Subcutaneous abdominal adipose tissue (tissue), 5 donors: Measurements from ENCODE around the gene KNG1.
A peak's percentile ranks its signal among the peaks of the same experiment; 100 is the strongest.

Source experiments
- H3K27ac ChIP-seq: one replicate; pipeline ENCODE4 v1.7.0; 2013; ENCODE audit warnings: low read depth, mild to moderate bottlenecking, inconsistent platforms, low read length, moderate library complexity
- H3K27me3 ChIP-seq, 5 donors: one replicate each; pipeline ENCODE4 v1.7.0; 2013; ENCODE audit warnings: low read length in 5 of 5, inconsistent platforms in 1 of 5; ENCODE audit not compliant: control insufficient read depth in 5 of 5, insufficient read depth in 4 of 5
- H3K36me3 ChIP-seq, 5 donors: one replicate each; pipeline ENCODE4 v1.7.0; 2013; ENCODE audit warnings: low read length in 5 of 5; ENCODE audit not compliant: control insufficient read depth in 5 of 5, insufficient read depth in 5 of 5
- H3K4me1 ChIP-seq, 5 donors: one replicate each; pipeline ENCODE4 v1.7.0; 2013; ENCODE audit warnings: low read length in 5 of 5, mild to moderate bottlenecking in 3 of 5, moderate library complexity in 1 of 5; ENCODE audit not compliant: control insufficient read depth in 5 of 5, insufficient read depth in 5 of 5
- H3K4me3 ChIP-seq, 5 donors: one replicate each; pipeline ENCODE4 v1.7.0; 2013; ENCODE audit warnings: low read length in 5 of 5, low read depth in 1 of 5
- H3K9ac ChIP-seq, 5 donors: one replicate each; pipeline ENCODE4 v1.7.0; 2013; ENCODE audit warnings: low read length in 5 of 5, mild to moderate bottlenecking in 4 of 5, moderate library complexity in 3 of 5
- H3K9me3 ChIP-seq, 5 donors: one replicate each; pipeline ENCODE4 v1.7.0; 2013; ENCODE audit warnings: low read length in 5 of 5; ENCODE audit not compliant: control insufficient read depth in 5 of 5
- donor health status: healthy.
- donor health status: healthy.
- donor health status: healthy.
- donor health status: healthy.
- donor health status: healthy.

KNG1 gene

GRCh38 chr3:186785495-186786018 lies 68.4 kb downstream of the KNG1 start:
- Histone ChIP-seq H3K4me1 (peaks cover 10 to 51% (median 49%) of the 10 kb centered on the region in 5 donors), H3K36me3 (peaks cover 54 to 61% (median 59%) of the 10 kb centered on the region in 5 donors), H3K4me3 (peak overlapping the region; percentile 83 to 100 (median 100)), H3K9me3 (no peaks in the 10 kb centered on the region), H3K9ac (peak overlapping the region; percentile 19 to 100 (median 100)), H3K27ac (peak overlapping the region; percentile 100), H3K27me3 (no peaks in the 10 kb centered on the region)

GRCh38 chr3:186786922-186787321 lies 69.8 kb downstream of the KNG1 start:
- Histone ChIP-seq H3K9me3 (no peaks in the 10 kb centered on the region), H3K9ac (peak overlapping the region in 2 of 5 donors; percentile 7 to 22), H3K27me3 (no peaks in the 10 kb centered on the region), H3K36me3 (peaks cover 54 to 62% (median 61%) of the 10 kb centered on the region in 5 donors), H3K4me3 (peak overlapping the region in 2 of 5 donors; percentile 19 to 97), H3K27ac (peak overlapping the region; percentile 1), H3K4me1 (peaks cover 10 to 51% (median 49%) of the 10 kb centered on the region in 5 donors)

- Histone ChIP-seq H3K36me3 (peaks cover 54 to 68% (median 64%) of the 10 kb centered on the region in 5 donors), H3K9ac (no peak overlapping the region), H3K9me3 (no peaks in the 10 kb centered on the region), H3K4me3 (no peak overlapping the region), H3K4me1 (peaks cover 10 to 44% (median 42%) of the 10 kb centered on the region in 5 donors), H3K27me3 (no peaks in the 10 kb centered on the region), H3K27ac (peak overlapping the region; percentile 1)
Observed at GRCh38 chr3:186787642-186788481, 70.7 kb downstream of the KNG1 start.

- H3K27me3 ChIP-seq, result no peaks in the 10 kb centered on the region
- H3K4me3 ChIP-seq, result no peak overlapping the region
- H3K36me3 ChIP-seq, result peaks cover 54 to 73% (median 65%) of the 10 kb centered on the region in 5 donors
Observed at GRCh38 chr3:186788482-186789370, 71.6 kb downstream of the KNG1 start.

GRCh38 chr3:186789554-186790260 lies 72.5 kb downstream of the KNG1 start:
- Histone ChIP-seq H3K27ac (no peak overlapping the region), H3K9ac (no peak overlapping the region), H3K9me3 (no peaks in the 10 kb centered on the region), H3K36me3 (peaks cover 58 to 76% (median 64%) of the 10 kb centered on the region in 5 donors), H3K27me3 (no peaks in the 10 kb centered on the region), H3K4me1 (peaks cover 6 to 39% (median 33%) of the 10 kb centered on the region in 5 donors), H3K4me3 (no peak overlapping the region)

More at GRCh38 chr3:186788482-186789370, 71.6 kb downstream of the KNG1 start:
- Histone ChIP-seq H3K9me3 (no peaks in the 10 kb centered on the region), H3K27ac (no peak overlapping the region), H3K9ac (no peak overlapping the region), H3K4me1 (peaks cover 7 to 44% (median 41%) of the 10 kb centered on the region in 5 donors)

- Histone ChIP-seq H3K9ac (no peak overlapping the region), H3K4me3 (no peak overlapping the region), H3K36me3 (peaks cover 51 to 69% (median 57%) of the 10 kb centered on the region in 5 donors), H3K4me1 (peaks cover 6 to 32% (median 26%) of the 10 kb centered on the region in 5 donors), H3K9me3 (no peaks in the 10 kb centered on the region), H3K27me3 (no peaks in the 10 kb centered on the region), H3K27ac (peak overlapping the region; percentile 6)
Observed at GRCh38 chr3:186790261-186790981, 73.3 kb downstream of the KNG1 start.
